Measurements from ENCODE around the gene RTRAF.

GRCh38 chr14:51960866-51961265, 28.5 kb upstream of the RTRAF start:
- no peak for TF ChIP-seq CTCF (IDR thresholded peaks at IDR 0.05 in 2 of 3, conservative IDR thresholded peaks at IDR 0.05 in 1 of 3; ENCODE audit: insufficient read depth in 2 of 3, low read depth in 1 of 3, low read length in 3 of 3)
- TF ChIP-seq ZNF766 (CRISPR knock-in tag; conservative IDR thresholded peaks at IDR 0.05): no peak
- TF ChIP-seq PHF8 (IDR thresholded peaks at IDR 0.05; ENCODE audit: borderline replicate concordance, low read length): no peak
- TF ChIP-seq PBX2 (CRISPR knock-in tag; IDR thresholded peaks at IDR 0.05; ENCODE audit: low read depth): no peak
- no peak for TF ChIP-seq PBX2 (tag; conservative IDR thresholded peaks at IDR 0.05; ENCODE audit: low read depth)
- TF ChIP-seq TCF7L2 (IDR thresholded peaks at IDR 0.05; ENCODE audit: low read depth, low read length): no peak
- TF ChIP-seq BRF1 (IDR thresholded peaks at IDR 0.05; ENCODE audit: borderline replicate concordance, extremely low read depth, insufficient read length): no peak
- TF ChIP-seq ZNF197 (CRISPR knock-in tag; IDR thresholded peaks at IDR 0.05; ENCODE audit: low read depth): no peak
- no peak for TF ChIP-seq CREM (IDR thresholded peaks at IDR 0.05; ENCODE audit: low read depth)
- TF ChIP-seq YBX1 (IDR thresholded peaks at IDR 0.05): no peak
- TF ChIP-seq EGR1 (conservative IDR thresholded peaks at IDR 0.05): no peak
- no peak for TF ChIP-seq SRSF1 (IDR thresholded peaks at IDR 0.05; ENCODE audit: low read depth, low read length)
- no peak for TF ChIP-seq THAP7 (CRISPR knock-in tag; IDR thresholded peaks at IDR 0.05)
- TF ChIP-seq POLR2A (conservative IDR thresholded peaks at IDR 0.05): no peak
- TF ChIP-seq HDAC1 (IDR thresholded peaks at IDR 0.05): no peak

All from K562 (cell line).